Liver (tissue), 9 donors: ENCODE results near the gene ZBTB6. TPM values are rescaled to one million over a fixed set of nuclear protein-coding genes. Genes with fewer than 3 reads are reported as not detected.

Experiments
- DNase-seq: peaks from one replicate; pipeline ENCODE4 v3.0.0-alpha.2; 2017; ENCODE audit warnings: low spot score
- H3K27ac ChIP-seq, 2 donors: one replicate each; pipeline ENCODE4 v1.7.0; 2013; ENCODE audit warnings: inconsistent platforms in 2 of 2, low read length in 2 of 2, control low read depth in 1 of 2, low read depth in 1 of 2, mild to moderate bottlenecking in 1 of 2
- H3K27me3 ChIP-seq, 4 donors: one replicate each; pipeline versions ENCODE4 v1.6.1 to v1.7.0; 2013; ENCODE audit warnings: low read length in 3 of 4, inconsistent platforms in 1 of 4, mild to moderate bottlenecking in 1 of 4, moderate library complexity in 1 of 4; ENCODE audit not compliant: control insufficient read depth in 4 of 4, insufficient read depth in 4 of 4
- H3K36me3 ChIP-seq, 4 donors: one replicate each; pipeline versions ENCODE4 v1.6.1 to v1.7.0; 2013; ENCODE audit warnings: low read length in 3 of 4, mild to moderate bottlenecking in 3 of 4, low read depth in 1 of 4, moderate library complexity in 1 of 4; ENCODE audit not compliant: control insufficient read depth in 4 of 4, insufficient read depth in 3 of 4
- H3K4me1 ChIP-seq, 4 donors: one replicate each; pipeline versions ENCODE4 v1.6.1 to v1.7.0; 2013; ENCODE audit warnings: low read length in 3 of 4, mild to moderate bottlenecking in 3 of 4, moderate library complexity in 1 of 4; ENCODE audit not compliant: control insufficient read depth in 4 of 4, insufficient read depth in 4 of 4
- H3K4me3 ChIP-seq, 3 donors: one replicate each; pipeline versions ENCODE4 v1.6.1 to v1.7.0; 2013; ENCODE audit warnings: low read length in 3 of 3, control low read depth in 1 of 3, low read depth in 1 of 3, mild to moderate bottlenecking in 1 of 3
- H3K9ac ChIP-seq, 2 donors: one replicate each; pipeline ENCODE4 v1.7.0; 2013; ENCODE audit warnings: low read length in 2 of 2, mild to moderate bottlenecking in 2 of 2, moderate library complexity in 2 of 2, control low read depth in 1 of 2, low read depth in 1 of 2
- H3K9me3 ChIP-seq, 4 donors: one replicate each; pipeline versions ENCODE4 v1.6.1 to v1.7.0; 2013; ENCODE audit warnings: low read length in 3 of 4; ENCODE audit not compliant: control insufficient read depth in 4 of 4
- CTCF ChIP-seq: fragments of 150-350 bp; IDR thresholded peaks from 2 replicates; pipeline ENCODE4 v1.5.1; 2017; ENCODE audit warnings: improper control_type of control experiment, low read depth, low read length; ENCODE audit not compliant: missing input control
- EGR1 ChIP-seq, 2 donors: IDR thresholded peaks; 2 replicates each; pipeline ENCODE4 v1.6.1; 2016 to 2018; ENCODE audit warnings: antibody characterized with exemption in 2 of 2, low read depth in 2 of 2
- FOXA1 ChIP-seq: IDR thresholded peaks from 2 replicates; pipeline ENCODE4 v1.6.1; 2016; ENCODE audit warnings: antibody characterized with exemption
- FOXA2 ChIP-seq: IDR thresholded peaks from 2 replicates; pipeline ENCODE4 v1.6.1; 2016; ENCODE audit warnings: antibody characterized with exemption
- GABPA ChIP-seq, 2 donors: IDR thresholded peaks in 1 of 2; conservative IDR thresholded peaks in 1 of 2; 2 replicates each; pipeline ENCODE4 v1.6.1; 2016; ENCODE audit warnings: antibody characterized with exemption in 2 of 2, mild to moderate bottlenecking in 1 of 2, moderate library complexity in 1 of 2
- HNF4A ChIP-seq, 2 donors: conservative IDR thresholded peaks; 2 replicates each; pipeline ENCODE4 v1.6.1; 2016; ENCODE audit warnings: antibody characterized with exemption in 2 of 2, mild to moderate bottlenecking in 2 of 2
- HNF4G ChIP-seq: IDR thresholded peaks from 2 replicates; pipeline ENCODE4 v1.6.1; 2016; ENCODE audit warnings: antibody characterized with exemption
- JUND ChIP-seq, 2 donors: IDR thresholded peaks; 2 replicates each; pipeline ENCODE4 v1.6.1; 2016; ENCODE audit warnings: antibody characterized with exemption in 2 of 2
- NR2F2 ChIP-seq: IDR thresholded peaks from 2 replicates; pipeline ENCODE4 v1.6.1; 2016; ENCODE audit warnings: antibody characterized with exemption
- RAD21 ChIP-seq, 2 donors: IDR thresholded peaks; 2 replicates each; pipeline ENCODE4 v1.6.1; 2016; ENCODE audit warnings: antibody characterized with exemption in 2 of 2, mild to moderate bottlenecking in 2 of 2
- RXRA ChIP-seq, 2 donors: IDR thresholded peaks; 2 replicates each; pipeline ENCODE4 v1.6.1; 2017 to 2018; ENCODE audit warnings: antibody characterized with exemption in 2 of 2, mild to moderate bottlenecking in 1 of 2
- SP1 ChIP-seq: IDR thresholded peaks from 2 replicates; pipeline ENCODE4 v1.6.1; 2018; ENCODE audit warnings: antibody characterized with exemption, mild to moderate bottlenecking
- TAF1 ChIP-seq: conservative IDR thresholded peaks from 2 replicates; pipeline ENCODE4 v1.6.1; 2016; ENCODE audit warnings: antibody characterized with exemption, mild to moderate bottlenecking
- YY1 ChIP-seq: IDR thresholded peaks from 2 replicates; pipeline ENCODE4 v1.6.1; 2016; ENCODE audit warnings: antibody characterized with exemption, mild to moderate bottlenecking
- ZBTB33 ChIP-seq: IDR thresholded peaks from 2 replicates; pipeline ENCODE4 v1.6.1; 2016; ENCODE audit warnings: antibody characterized with exemption
- WGBS: extraction: QIAGEN DNeasy Blood & Tissue Kit; methylation state at CpG from one replicate; pipeline ENCODE4 v1.1.7; 2013; 5-methylcytosine and 5-hydroxymethylcytosine counted together
- polyA plus RNA-seq, 2 donors: library from polyadenylated mRNA; stranded (reverse) in 1 of 2; unstranded in 1 of 2; fragments of 200-250 nt in 1 of 2; fragments of >200 nt in 1 of 2; fragmentation: Nextera tagmentation in 1 of 2; extraction: Ambion mirVana in 1 of 2; gene quantifications; one replicate each; pipeline versions ENCODE4 v1.2.1 to v1.2.3, GENCODE V29; 2013 to 2015
- total RNA-seq, 2 donors: library from RNA; depleted of rRNA; stranded (reverse); fragments of >200 nt; gene quantifications; one replicate each; pipeline ENCODE4 v1.2.3, GENCODE V29; 2014
- TF ChIP-seq, protein P1 (sequence below): IDR thresholded peaks from 2 replicates; pipeline ENCODE4 v1.6.1; 2016; ENCODE audit warnings: antibody characterized with exemption
- TF ChIP-seq, protein P2 (sequence below): IDR thresholded peaks from 2 replicates; pipeline ENCODE4 v1.6.1; 2016; ENCODE audit warnings: antibody characterized with exemption, mild to moderate bottlenecking
- TF ChIP-seq, protein P3 (sequence below): IDR thresholded peaks from 2 replicates; pipeline ENCODE4 v1.6.1; 2016; ENCODE audit warnings: antibody characterized with exemption
- donor health status: healthy.
- donor health status: healthy.
- donor health status: healthy.
- donor health status: healthy.
- donor health status: healthy.

Gene ZBTB6
- total and polyA plus RNA-seq, 4 donors, result 0.92 to 7.1 (median 3.3) TPM

DNA sequence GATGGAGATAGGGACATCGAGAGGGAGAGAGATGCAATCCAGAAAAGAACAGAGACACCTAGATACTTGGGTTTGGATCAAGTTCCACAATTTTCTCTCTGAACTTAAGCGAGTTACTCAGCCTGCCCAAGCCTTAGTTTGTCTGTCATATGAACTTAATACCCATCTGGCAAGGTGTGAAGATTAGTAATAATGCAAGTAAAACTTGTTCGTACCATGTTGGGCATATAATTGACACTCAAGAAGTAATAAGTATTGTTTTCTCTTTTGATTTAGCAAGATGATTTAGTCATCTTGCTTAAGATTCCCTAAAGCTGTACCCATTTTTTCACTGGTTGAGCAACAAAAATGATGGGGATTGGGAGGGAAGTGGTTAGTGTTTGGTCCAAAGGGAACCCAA is 35.2 kb upstream of the ZBTB6 start:
- TF ChIP-seq FOXA2, result no peak
- Histone ChIP-seq H3K9me3 (no peaks in the 10 kb centered on the region), H3K36me3 (peaks cover 0 to 7% (median 0%) of the 10 kb centered on the region in 4 donors), H3K27ac (no peak overlapping the region), H3K27me3 (no peaks in the 10 kb centered on the region), H3K4me1 (peaks cover 0 to 16% (median 1%) of the 10 kb centered on the region in 4 donors), H3K4me3 (no peak overlapping the region), H3K9ac (no peak overlapping the region)
- 90% methylated on average over 3 of the region's 3 CpGs for WGBS
- DNase-seq, result no peak

GRCh38 chr9:122946461-122947005 is 33.4 kb upstream of the ZBTB6 start:
- Histone ChIP-seq H3K27ac (no peak overlapping the region), H3K36me3 (peaks cover 0 to 7% (median 0%) of the 10 kb centered on the region in 4 donors), H3K27me3 (no peaks in the 10 kb centered on the region), H3K9ac (no peak overlapping the region), H3K9me3 (no peaks in the 10 kb centered on the region), H3K4me3 (no peak overlapping the region), H3K4me1 (peaks cover 2 to 25% (median 8%) of the 10 kb centered on the region in 4 donors)
- TF ChIP-seq SP1 (no peak), NR2F2 (no peak), GABPA (IDR thresholded peaks at IDR 0.05 in 1 of 2, conservative IDR thresholded peaks at IDR 0.05 in 1 of 2) (no peak), TAF1 (no peak), FOXA2 (no peak), YY1 (no peak), FOXA1 (no peak), ZBTB33 (no peak), CTCF (no peak), HNF4G (no peak), RAD21 (IDR thresholded peaks at IDR 0.05) (no peak), HNF4A (conservative IDR thresholded peaks at IDR 0.05) (no peak), JUND (IDR thresholded peaks at IDR 0.05) (no peak), EGR1 (IDR thresholded peaks at IDR 0.05; ENCODE audit: low read depth in 2 of 2) (no peak), RXRA (IDR thresholded peaks at IDR 0.05) (no peak)
- TF ChIP-seq, protein P1, sequence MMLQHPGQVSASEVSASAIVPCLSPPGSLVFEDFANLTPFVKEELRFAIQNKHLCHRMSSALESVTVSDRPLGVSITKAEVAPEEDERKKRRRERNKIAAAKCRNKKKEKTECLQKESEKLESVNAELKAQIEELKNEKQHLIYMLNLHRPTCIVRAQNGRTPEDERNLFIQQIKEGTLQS, result no peak
- TF ChIP-seq, protein P2, sequence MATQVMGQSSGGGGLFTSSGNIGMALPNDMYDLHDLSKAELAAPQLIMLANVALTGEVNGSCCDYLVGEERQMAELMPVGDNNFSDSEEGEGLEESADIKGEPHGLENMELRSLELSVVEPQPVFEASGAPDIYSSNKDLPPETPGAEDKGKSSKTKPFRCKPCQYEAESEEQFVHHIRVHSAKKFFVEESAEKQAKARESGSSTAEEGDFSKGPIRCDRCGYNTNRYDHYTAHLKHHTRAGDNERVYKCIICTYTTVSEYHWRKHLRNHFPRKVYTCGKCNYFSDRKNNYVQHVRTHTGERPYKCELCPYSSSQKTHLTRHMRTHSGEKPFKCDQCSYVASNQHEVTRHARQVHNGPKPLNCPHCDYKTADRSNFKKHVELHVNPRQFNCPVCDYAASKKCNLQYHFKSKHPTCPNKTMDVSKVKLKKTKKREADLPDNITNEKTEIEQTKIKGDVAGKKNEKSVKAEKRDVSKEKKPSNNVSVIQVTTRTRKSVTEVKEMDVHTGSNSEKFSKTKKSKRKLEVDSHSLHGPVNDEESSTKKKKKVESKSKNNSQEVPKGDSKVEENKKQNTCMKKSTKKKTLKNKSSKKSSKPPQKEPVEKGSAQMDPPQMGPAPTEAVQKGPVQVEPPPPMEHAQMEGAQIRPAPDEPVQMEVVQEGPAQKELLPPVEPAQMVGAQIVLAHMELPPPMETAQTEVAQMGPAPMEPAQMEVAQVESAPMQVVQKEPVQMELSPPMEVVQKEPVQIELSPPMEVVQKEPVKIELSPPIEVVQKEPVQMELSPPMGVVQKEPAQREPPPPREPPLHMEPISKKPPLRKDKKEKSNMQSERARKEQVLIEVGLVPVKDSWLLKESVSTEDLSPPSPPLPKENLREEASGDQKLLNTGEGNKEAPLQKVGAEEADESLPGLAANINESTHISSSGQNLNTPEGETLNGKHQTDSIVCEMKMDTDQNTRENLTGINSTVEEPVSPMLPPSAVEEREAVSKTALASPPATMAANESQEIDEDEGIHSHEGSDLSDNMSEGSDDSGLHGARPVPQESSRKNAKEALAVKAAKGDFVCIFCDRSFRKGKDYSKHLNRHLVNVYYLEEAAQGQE, result no peak
- TF ChIP-seq, protein P3, sequence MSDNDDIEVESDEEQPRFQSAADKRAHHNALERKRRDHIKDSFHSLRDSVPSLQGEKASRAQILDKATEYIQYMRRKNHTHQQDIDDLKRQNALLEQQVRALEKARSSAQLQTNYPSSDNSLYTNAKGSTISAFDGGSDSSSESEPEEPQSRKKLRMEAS, result no peak
- 85% methylated on average over 1 of the region's 1 CpG for WGBS
- no peak for DNase-seq
